GM21786 (cell line): ENCODE results near the gene WIPF2.

Source experiments
- ATAC-seq: cut with Tn5 transposase; IDR thresholded peaks from one replicate; pipeline ENCODE4 v1.9.1; 2021; ENCODE audit not compliant: unreplicated experiment

WIPF2 gene

GRCh38 chr17:40325156-40326013 is 106.3 kb downstream of the WIPF2 start:
- no peak for ATAC-seq

GRCh38 chr17:40326014-40326831 is 107.1 kb downstream of the WIPF2 start:
- ATAC-seq, result no peak

DNA sequence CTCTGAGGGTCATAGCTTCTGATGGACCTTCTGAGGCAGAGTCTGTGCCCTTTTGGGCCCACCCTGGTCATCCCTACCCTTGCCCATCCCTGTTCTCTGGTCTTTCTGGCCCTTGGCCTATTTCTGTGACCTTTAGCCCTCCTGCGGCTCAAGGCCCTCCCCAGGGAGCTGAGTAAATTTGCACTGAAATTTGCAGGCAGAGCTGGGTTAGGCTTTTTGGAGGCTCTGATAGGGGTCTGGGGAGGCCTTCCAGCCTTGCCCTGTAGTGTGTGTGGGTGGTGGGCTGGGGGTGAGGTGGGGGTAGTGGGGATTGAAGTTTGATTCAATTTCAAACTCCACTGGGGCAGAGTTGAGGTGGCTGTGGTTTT is 107.7 kb downstream of the WIPF2 start:
- ATAC-seq, result no peak

GRCh38 chr17:40327244-40327729 is 108.2 kb downstream of the WIPF2 start:
- ATAC-seq, result no peak

DNA sequence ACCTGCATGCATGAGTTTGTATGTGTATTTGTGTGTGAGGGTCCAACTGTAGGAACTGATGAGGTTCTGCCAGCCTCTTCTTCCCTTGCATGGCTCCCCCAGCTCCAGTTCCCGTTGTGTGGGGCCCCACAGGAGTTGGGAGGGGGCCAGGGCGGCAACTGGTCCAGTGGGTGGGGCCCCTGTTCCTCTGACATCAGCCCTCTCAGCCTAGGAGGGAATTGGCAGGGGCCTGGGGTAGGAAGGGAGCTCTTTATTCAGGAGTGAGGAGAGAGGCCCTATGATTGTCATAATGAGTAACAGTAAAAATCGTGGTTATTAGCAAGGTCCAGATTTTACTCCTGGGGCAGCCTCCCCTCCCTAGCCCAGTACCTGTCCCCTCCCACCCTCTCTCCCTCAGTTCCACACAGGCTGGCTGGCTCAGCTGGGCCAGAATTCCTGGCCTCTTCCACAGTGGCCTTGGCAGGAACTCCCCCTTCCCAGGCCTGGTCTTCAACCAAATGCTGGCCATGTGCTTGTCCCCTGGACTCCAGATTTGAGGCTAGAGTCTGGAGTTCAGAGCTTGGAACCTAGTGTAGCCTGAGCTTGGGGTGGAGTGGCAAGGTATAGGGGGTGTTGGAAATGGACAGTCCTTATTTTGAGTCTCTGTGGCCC is 108.8 kb downstream of the WIPF2 start:
- no peak for ATAC-seq

DNA sequence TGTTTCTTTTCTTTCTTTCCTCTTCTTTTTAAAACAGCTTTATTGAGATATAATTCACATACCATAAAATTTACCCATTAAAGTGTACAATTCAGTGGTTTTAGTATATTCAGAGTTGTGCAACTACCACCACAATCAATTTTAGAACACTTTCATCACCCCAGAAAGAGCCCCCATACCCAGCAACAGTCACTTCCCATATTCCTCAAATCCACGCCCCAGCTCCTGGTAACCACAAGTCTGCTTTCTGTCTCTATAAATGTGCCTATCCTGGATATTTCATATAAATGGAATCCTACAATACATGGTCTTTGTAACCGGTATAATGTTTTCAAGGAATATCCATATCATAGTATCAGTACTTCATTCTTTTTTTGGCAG is 109.3 kb downstream of the WIPF2 start:
- ATAC-seq, result no peak

DNA sequence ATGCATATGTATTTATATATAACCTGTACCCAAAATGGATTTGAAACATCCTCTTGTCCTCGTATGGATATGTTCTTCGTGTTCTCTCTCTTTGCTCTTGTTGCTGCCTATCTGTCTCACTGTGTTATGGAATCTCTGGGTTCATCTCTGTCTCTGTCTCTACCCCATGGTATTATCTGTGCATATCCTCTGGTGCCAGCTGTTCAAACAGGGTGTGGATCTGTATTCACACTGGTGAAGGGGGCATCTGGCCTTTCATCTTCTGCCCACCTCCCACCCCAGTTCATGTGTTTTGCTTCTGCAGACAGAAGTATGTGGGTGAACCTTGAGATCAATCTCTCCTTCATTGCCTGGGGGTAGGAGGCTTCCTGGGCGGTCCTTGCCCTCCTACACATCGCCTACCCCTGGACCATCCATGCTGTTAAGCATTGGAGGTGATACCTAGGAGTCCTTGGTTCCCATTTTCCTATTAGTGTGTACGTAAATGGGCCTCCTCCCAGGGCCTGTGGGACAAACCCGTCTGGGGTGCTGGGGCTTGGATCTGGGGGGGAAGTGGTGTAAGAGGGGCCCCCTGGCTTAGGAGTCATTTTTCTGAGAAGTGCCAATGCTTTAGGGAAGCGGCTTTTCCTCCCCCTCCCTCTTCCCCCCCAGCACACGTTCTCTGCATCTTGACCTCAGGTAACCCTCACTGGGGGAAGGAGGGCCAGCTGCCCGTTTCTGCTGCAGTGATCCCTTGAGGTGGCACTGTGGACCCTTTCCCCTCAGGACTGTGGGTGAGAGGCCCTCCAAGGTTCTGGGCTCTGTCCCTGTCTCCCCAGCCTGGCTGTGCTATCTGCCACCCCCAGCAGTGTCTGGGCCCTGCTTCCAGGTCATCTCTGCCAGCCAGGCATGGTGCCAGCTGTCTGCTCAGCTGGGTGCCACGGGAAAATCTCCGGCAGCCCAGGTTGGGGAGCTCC is 111.0 kb downstream of the WIPF2 start:
- no peak for ATAC-seq

DNA sequence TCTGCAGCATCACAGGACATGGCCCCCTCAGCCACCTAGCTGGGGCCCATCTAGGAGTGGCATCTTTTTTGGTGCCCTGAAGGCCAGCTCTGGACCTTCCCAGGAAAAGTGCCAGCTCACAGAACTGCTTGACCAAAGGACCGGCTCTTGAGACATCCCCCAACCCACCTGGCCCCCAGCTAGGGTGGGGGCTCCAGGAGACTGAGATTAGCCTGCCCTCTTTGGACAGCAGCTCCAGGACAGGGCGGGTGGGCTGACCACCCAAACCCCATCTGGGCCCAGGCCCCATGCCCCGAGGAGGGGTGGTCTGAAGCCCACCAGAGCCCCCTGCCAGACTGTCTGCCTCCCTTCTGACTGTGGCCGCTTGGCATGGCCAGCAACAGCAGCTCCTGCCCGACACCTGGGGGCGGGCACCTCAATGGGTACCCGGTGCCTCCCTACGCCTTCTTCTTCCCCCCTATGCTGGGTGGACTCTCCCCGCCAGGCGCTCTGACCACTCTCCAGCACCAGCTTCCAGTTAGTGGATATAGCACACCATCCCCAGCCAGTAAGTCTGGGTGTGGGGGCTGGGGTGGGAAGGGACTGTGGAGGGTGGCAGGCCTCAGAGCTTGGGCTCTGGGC is 111.9 kb downstream of the WIPF2 start:
- no peak for ATAC-seq

- ATAC-seq, result no peak
Measured at GRCh38 chr17:40331743-40332641, 112.9 kb downstream of the WIPF2 start.
